Fibroblast of peridontal ligament (primary cell): ENCODE results near the gene GAL3ST1.
"Not testable (repeated sequence)": the region's sequence is repeated elsewhere in the genome, so short reads cannot be mapped to it uniquely, and the experiment has no call there.

Source experiments
- DNase-seq: peaks from one replicate; pipeline ENCODE4 v3.0.0-alpha.2; 2010; ENCODE audit errors: extremely low read depth

Gene GAL3ST1

DNA sequence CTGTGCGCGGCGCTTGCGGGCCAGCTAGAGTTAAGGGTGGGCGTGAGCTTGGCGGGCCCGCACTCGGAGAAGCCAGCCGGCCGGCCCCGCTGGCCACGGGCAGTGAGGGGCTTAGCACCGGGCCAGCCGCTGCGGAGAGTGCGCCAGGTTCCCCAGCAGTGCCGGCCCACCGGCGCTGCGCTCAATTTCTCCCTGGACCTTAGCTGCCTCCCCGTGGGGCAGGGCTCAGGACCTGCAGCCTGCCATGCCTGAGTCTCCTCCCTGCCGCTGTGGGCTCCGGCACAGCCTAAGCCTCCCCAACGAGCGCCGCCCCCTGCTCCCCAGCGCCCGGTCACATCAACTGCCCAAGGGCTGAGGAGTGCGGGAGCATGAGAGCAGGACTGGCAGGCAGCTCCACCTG lies 22.4 kb upstream of the GAL3ST1 start:
- DNase-seq, result no peak

DNA sequence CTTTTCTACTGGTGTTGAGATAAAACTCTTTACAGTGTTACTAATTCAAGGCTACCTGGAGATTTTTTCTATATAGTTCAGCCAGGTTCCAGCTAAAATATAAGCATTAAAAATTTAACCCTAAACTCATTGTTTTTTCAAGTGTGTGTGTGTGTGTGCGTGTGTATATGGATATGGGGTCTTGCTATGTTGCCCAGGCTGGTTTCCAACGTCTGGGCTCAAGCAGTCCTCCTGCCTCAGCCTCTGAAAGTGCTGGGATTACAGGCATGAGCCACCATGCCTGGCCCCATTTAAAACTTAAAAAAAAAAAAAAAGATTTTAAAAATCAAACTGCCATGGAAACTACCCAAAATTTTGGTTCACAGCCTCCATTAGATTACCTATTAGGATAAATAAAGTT lies 21.7 kb upstream of the GAL3ST1 start:
- no peak for DNase-seq

GRCh38 chr22:30592360-30592713 lies 17.9 kb upstream of the GAL3ST1 start:
- not testable (repeated sequence) for DNase-seq

- DNase-seq, result peak; percentile 99
Measured at GRCh38 chr22:30591588-30592359, 17.3 kb upstream of the GAL3ST1 start, which contains the start of gene PES1. PES1 (minus strand) TSS chr22:30591910; CDS start chr22:30591833, 77 bp downstream.

- peak; percentile 39 for DNase-seq
Measured at GRCh38 chr22:30591191-30591587, 16.7 kb upstream of the GAL3ST1 start.

GRCh38 chr22:30586414-30586813 lies 11.9 kb upstream of the GAL3ST1 start:
- DNase-seq, result no peak

- DNase-seq, result no peak
Measured at GRCh38 chr22:30584441-30584840, 10.0 kb upstream of the GAL3ST1 start.

GRCh38 chr22:30582788-30583545 lies 8.5 kb upstream of the GAL3ST1 start:
- DNase-seq, result no peak

GRCh38 chr22:30582051-30582450 lies 7.6 kb upstream of the GAL3ST1 start:
- no peak for DNase-seq

DNA sequence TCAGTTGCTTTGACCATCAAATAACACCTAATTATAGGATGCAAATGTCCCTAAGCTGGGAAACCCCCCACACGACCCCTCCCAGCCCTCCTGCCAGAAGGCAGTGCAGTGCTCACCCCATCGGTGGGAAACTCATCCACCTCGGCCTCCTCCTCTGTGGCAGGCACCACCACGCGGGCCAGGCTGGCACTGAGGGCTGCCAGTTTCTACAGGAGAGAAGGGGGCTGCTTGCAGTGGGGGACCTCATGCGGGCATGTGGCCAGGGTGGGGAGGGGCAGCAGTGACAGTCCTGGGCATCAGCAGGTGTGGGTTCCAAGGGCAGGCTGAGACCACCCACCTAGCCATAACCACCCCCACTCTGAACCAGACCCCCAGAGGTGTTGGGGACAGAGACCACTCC lies 6.4 kb upstream of the GAL3ST1 start:
- no peak for DNase-seq

- no peak for DNase-seq
Measured at GRCh38 chr22:30578481-30578880, 4.0 kb upstream of the GAL3ST1 start.

- no peak for DNase-seq
Measured at GRCh38 chr22:30575859-30576258, 1.4 kb upstream of the GAL3ST1 start.

DNA sequence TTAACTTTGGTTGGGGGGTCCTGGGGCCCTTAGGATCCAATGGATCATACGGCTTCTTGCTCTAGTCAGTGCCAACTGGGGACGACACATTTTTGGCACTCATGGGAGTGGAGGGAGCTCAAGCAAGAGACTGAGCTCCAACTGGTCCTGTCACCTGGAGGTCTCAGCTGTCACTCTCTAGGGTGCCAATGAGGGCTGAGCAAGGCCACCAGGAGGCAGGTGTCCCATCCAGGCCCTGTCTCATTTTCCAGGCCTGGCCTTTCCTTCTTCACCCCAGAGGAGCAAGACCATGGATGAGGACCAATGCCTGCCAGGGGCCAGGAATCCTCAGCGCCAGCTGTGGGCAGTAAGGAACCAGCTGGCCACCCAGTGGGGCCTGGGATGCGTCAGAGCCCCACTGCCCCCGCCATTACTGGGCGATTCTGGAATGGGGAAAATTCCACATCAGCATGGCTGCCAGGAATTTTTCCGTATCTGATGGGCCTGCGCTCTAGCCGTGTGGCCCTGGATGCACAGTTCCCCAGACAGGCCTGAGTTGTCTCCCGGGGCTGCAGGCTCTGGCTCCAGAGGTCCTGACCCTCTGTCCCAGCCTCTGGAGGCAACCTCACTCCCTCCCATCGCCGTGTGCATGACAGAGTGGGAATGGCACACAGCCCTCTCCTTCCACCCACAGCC lies 669 bp upstream of the GAL3ST1 start:
- DNase-seq, result peak; percentile 5

DNA sequence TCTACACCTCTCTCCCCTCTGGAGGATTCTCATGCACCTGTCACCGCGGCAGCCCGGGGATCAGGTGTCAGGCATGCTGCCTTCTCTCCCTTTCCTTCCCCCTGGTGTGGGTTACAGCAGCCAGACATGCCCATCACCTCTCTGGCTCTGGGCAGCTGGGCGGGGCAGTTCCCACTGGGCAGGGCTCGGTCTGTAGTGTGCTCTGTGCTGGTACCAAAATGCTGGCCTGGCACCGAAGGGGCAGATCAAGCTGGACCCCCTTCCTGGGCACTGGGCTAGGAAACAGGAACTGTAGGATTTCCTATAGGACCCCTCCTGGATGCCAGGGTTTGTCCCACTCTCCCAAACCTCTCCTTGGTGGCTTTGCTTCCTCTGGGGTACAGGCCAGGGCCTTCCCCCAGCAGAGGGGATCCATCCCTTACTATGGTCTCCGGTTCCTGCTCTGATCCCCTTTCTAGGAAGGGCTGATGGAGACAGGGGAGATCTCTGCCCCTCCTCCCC lies 821 bp downstream of the GAL3ST1 start:
- DNase-seq, result no peak

DNA sequence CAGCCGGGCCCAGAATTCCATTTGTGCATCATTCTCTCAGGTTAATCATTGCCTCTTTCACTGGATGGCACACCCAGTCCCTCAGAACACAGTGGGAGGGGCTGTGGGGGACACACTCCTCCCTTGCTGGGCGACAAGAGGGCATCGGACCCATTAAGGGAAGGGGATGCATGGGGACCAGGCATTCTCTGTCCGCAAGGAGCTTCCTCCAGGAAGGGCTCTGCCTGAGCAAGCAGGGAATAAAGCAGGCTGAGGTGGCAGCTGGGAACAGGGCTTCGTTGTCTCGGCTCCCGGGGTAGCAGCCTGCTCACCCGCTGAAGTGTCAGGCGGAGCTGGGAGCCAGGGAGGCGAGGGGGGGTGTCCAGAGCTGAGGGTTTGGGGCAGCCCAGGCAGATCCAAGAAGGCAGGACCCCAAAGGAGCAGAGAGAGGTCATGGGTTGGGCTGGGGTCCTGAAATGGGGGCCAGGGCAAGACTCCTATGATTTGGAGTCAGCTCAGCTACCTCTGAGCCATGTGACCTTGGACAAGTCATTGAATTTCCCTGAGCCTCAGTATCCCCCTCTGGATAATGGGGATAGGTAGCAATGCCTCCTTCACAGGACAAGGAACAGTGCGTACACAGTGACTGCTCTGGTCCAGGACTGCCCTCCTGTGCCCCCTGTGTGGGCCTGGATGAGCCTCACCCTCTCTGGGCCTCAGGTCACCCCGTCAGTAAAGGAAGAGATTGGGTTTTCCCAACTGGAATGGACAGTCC lies 1.4 kb downstream of the GAL3ST1 start:
- no peak for DNase-seq

- DNase-seq, result no peak
Measured at GRCh38 chr22:30572210-30572609, 2.3 kb downstream of the GAL3ST1 start.

DNA sequence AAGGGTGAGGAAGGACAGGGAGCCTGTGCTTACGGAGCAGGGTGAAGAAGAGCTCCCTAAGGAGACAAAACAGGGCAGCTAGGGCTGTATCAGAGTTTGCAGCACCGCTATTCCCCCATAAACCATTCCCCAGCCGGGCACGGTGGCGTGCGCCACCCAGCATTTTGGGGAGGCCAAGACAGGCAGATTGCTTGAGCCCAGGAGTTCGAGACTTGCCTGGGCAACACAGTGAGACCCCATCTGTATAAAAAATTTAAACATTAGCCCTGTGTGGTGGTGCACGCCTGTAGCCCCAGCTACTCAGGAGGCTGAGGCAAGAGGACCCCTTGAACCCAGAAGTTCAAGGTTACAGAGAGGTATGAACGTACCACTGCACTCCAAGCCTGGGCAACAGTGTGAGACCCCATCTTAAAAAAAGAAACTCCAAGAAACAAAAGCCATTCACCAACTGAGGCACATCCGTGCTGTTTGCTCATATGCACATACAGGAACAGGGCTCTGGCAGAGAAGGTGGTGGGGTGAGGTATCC lies 4.7 kb downstream of the GAL3ST1 start:
- no peak for DNase-seq

- no peak for DNase-seq
Measured at GRCh38 chr22:30568137-30568805, 6.2 kb downstream of the GAL3ST1 start.

DNA sequence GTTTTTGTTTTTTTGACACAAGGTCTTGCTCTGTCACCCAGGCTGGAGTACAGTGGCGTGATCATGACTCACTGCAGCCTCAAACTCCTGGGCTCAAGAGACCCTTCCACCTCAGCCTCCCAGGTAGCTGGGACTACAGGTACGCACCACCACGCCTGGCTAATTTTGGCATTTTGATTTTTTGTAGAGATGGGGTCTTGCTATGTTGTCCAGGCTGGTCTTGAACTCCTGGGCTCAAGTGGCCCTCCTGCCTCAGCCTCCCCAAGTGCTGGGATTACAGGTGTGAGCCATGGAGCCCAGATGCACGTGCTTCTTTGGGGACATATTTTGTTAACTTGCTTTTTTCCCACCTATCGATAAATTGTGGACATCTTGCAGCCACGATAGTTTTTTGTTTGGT lies 7.2 kb downstream of the GAL3ST1 start:
- DNase-seq, result not testable (repeated sequence)

DNA sequence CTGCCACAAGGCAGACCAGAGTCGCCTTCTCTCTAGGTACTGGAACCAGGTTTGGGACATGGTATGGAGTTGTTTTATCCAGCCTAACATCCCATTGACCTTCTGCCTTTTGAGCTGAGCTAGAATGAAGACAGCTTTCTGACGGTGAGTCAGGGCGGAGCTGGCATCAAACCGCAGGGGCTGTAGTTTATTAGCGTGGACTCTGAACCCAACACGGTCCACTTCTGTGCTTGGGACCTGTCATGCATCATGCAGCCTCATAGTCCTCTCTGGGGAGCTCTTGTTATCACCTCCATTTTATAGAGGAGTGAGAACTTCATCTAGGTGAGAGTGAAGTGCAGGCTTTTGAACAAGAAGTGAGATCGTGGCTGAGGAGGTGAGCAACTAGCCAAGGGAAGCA lies 8.3 kb downstream of the GAL3ST1 start:
- no peak for DNase-seq

DNA sequence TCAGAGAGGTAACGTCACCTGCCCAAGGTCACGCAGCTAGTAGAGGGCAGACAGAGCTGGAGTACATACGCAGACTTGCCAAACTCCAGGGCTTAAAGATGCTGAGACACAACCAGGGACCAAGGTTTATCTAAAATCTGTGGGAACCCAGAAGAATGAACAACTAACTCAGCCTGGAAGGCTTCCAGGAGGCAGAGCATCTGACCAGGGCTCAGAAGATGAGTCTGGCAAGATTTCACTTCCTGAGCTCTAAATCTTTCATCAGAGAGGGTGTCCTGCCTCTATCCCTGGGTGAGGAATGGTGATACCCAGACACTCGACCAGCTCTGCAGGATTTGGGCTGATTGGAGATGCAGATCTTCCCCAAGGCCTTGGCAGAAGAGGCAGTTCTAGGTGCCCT lies 9.1 kb downstream of the GAL3ST1 start:
- no peak for DNase-seq
